DOHH2 (cell line): ENCODE results near the gene HOXC12.

Source experiments
- CTCF ChIP-seq: fragments of 200-600 bp; sonication (generic); IDR thresholded peaks from one replicate; pipeline ENCODE4 v1.5.1; 2014; ENCODE audit warnings: antibody characterized with exemption, mild to moderate bottlenecking, low read depth, low read length; ENCODE audit not compliant: poor library complexity, severe bottlenecking
- EZH2phosphoT487 ChIP-seq: fragments of 200-600 bp; sonication (generic); IDR thresholded peaks from 2 replicates; pipeline ENCODE4 v1.6.1; 2017; ENCODE audit warnings: borderline replicate concordance, mild to moderate bottlenecking, antibody characterized with exemption, low read length, moderate library complexity, mixed read lengths

- TF ChIP-seq CTCF (no peak), EZH2phosphoT487 (no peak)
Observed at GRCh38 chr12:53954694-53955035, at the start of gene HOXC12.
